GM18526 (cell line): Measurements from ENCODE around the gene ARHGAP24.

Source experiments
- POLR2A ChIP-seq: IDR thresholded peaks from 3 replicates; pipeline ENCODE4 v1.6.1; 2011; ENCODE audit not compliant: insufficient read length; ENCODE audit errors: extremely low read depth

ARHGAP24 gene

DNA sequence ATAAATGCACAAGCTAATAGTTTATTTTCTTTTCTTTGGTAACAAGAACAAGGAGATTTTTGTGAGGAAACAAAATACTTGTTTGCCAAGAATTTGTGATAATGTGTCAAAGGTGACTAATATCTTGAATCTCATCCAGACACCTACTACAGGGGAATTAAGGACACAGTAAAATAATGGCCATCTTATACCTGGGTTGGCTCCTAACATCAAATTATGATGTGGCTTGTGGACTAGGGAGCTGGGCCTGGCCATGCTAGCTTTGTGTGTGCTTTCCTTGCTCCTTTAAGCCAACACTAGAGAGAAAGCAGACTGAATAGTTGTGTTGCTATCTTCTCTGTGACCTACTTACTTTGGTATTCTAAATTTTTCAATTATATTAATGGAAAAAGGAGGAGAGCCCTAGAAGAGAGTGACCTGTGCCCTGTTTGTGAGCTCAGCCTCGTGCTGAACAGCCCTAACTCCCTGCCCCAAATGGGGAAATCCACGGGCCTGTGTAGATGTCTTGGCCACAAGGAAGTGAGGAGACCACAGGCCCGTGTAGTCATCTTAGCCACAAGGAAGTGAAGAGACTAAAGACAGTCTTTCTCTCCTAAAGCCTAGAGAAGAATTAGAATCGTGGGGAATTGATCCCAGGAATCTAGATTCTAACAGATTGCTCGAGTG is 23.3 kb downstream of the ARHGAP24 start:
- no peak for TF ChIP-seq POLR2A

DNA sequence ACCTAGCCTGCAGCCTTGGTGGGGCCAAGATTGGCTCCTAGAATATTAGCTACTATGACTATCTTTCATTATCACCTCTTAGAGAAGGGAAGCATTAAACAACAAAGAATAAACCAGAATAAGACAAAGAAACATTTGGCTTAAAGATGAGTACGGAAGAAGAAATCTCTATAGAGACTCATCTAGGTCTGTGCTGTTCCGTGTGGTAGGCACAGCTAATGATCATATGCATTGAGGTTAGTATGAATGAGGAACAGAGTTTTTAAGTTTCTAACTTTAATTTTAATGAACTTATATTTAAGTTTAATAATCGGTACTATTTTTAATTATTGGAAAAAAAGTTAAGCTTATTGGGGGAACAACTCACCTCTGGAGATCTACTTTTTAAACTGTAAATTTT is 24.6 kb downstream of the ARHGAP24 start:
- no peak for TF ChIP-seq POLR2A

DNA sequence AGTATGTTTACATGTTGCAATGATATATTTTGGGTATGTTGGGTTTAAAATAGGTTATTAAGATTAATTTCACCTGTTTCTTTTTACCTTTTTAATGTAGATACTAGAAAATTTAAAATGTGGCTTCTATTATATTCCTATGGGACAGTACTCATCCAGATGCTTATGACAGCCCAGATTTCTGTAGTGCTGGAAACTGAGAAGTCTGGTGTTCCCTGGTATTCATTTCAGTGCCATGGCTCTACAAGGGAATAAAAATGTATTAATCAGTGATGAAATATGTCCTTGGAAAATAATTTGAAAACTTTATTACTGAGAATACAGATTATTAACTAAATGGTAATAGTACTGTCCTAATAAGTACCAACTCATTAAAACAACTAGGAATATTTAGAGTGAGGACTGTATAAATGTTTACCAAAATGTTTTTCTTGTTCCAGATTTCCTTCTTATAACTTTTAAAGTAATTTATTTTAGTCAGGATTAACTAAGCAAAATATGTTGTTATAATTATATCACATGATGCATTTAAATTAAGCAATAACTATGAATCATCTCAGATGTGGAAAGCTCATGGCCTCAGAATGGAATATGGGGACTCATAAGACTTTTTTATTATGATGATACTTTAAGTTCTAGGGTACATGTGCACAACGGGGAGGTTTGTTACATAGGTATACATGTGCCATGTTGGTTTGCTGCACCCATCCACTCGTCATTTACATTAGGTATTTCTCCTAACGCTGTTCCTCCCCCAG is 25.3 kb downstream of the ARHGAP24 start:
- TF ChIP-seq POLR2A, result no peak

DNA sequence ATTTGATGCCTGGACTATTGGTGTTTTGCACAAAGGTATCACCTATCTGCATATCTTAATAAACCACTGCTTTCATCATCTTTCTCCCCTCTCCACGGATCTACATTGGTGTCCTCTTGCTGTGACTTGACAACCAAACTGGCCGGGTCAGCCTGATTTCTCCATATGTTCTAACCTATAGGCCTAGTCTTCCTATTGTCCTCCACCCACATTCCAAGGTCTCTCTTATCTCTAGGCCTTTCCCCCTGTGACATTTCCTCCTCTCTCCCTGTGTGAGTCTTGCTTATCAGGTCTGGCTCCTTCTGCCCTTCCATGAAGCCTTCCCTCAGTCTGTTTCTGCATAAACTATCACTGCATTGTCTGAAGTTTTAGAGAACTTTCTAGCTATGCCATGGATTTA is 33.7 kb downstream of the ARHGAP24 start:
- TF ChIP-seq POLR2A, result no peak

DNA sequence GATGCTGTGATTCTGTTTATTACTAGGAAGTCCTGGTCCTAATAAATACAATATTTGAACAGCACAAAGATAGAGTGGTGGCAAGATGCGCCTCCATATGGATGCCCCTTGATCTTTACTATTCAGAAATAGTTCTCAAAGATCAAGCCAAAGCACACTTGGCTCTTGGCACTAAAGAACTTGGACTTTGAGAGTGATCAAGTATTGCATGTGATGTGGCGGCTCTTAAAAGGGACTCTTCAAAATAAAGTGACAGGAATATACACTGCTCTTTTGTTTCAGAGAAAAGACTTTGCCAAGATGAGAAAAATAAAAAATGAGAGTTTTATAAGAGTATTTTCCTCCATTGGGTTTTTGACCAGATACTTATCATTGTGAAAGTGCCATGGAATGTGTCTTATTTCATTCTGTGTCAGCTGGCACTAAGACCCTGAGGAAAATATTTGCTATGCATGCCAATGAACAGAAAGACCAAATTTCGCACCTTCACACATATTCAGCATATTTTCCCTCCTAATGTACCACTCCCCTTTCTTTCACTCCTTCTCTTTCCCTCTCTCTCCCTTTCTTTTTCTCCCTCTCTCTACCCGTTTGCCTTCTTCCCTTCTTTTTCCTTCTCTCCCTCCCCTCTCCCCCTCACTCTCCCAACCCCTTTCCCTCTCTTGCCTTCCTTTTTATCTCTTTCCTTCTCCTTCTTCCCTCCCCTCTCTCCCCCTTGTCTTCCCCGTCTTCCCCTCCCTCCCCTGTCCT is 35.1 kb downstream of the ARHGAP24 start:
- TF ChIP-seq POLR2A, result no peak

DNA sequence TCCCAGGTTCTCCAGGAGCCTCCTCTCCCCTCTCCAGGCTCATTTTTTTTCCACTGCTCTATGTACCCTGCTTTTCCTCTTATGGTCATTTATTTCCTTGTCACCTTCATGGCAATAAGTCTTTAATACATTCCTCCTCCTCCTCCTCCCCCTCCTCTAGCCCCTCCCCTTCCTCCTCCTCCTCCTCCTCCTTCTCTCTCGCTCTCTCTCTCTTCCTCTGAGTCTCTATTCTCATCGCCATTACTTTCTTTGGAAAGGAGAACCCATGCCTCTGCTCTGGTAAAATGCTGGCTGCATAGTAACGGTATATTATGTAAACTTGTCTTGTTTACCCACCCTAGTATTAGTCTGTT is 35.7 kb downstream of the ARHGAP24 start:
- TF ChIP-seq POLR2A, result no peak

DNA sequence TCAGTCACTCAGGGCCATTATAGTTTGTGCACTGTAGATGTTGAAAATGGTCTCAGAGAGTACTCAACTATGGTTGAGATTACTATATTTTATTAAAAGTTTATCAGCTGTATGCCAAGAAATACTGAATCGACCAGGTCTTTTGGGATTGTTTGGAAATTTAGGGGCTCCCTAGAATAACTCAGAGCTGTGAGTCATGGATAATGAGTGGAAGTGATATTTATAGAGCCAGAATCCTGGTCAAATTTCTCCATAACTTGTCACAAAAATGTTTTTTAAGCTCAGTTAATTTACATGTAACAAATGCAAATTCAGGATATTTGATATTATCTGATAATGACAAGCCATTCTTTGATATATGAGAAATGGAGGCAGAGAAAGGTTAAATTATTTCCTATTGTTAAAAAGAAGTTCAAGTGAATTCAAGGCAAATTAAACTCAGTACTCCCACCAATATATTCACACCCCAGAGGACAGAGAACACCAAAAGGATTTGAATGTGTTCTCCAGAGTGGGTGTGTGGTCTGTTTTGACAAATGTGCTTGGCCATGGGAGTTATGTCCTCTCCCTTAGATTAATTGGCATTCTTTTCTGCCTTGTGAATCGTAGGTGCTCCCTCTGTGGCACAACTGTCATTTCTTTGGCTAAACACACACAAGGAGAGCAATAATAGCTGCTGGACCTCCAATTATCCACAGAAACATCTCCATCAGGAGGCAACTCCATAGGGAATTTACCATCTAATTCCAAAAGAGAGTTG is 37.7 kb downstream of the ARHGAP24 start:
- no peak for TF ChIP-seq POLR2A

DNA sequence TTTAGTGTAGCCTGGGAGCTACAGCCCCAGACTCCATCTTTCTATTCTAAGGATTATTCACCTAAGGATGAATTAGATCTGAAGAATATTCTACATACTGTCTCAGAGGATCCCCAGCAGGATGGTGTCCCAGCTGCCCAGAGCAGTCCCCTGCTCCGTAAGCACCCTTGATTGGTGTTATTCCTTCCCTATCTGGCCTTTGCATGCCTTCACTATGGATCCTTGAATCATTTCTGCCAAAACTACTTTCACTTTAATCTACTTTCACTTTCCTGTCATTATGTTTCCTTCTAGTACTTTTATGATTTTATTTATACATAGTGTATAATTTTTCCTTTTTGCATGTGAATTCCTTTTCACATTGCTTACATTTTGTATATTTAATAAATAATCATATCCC is 39.2 kb downstream of the ARHGAP24 start:
- no peak for TF ChIP-seq POLR2A

DNA sequence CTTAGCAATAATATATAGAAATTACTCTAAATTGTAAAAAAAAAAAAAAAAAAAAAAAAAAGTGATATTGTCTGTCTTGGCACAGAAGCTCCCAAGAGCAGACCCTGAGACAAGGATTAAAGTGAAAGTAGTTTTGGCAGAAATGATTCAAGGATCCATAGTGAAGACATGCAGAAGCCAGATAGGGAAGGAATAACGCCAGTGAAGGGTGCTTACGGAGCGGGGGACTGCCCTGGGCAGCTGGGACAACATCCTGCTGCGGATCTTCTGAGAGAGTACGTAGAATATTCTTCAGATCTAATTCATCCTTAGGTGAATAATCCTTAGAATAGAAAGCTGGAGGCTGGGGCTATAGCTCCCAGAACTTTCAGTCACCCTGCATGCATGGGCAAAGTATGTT is 39.8 kb downstream of the ARHGAP24 start:
- TF ChIP-seq POLR2A, result no peak

DNA sequence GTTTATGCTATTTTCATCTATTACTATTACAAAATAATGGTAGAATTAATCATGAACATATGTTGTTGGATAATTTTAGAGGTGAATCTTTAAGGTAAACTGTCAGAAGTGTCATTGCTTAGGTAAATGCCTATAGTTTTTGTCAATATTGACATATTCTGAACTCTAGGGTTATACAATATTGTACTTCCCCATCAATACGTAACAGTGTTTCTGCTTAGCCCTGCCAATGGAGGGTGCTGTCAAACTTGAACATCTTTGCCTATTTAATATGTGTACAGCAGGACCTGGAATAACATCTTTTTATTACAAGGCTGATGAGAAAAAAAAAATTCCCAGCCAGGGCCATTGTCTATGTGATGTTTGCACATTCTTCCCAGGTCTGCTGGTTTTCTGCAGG is 40.8 kb downstream of the ARHGAP24 start:
- TF ChIP-seq POLR2A, result no peak

DNA sequence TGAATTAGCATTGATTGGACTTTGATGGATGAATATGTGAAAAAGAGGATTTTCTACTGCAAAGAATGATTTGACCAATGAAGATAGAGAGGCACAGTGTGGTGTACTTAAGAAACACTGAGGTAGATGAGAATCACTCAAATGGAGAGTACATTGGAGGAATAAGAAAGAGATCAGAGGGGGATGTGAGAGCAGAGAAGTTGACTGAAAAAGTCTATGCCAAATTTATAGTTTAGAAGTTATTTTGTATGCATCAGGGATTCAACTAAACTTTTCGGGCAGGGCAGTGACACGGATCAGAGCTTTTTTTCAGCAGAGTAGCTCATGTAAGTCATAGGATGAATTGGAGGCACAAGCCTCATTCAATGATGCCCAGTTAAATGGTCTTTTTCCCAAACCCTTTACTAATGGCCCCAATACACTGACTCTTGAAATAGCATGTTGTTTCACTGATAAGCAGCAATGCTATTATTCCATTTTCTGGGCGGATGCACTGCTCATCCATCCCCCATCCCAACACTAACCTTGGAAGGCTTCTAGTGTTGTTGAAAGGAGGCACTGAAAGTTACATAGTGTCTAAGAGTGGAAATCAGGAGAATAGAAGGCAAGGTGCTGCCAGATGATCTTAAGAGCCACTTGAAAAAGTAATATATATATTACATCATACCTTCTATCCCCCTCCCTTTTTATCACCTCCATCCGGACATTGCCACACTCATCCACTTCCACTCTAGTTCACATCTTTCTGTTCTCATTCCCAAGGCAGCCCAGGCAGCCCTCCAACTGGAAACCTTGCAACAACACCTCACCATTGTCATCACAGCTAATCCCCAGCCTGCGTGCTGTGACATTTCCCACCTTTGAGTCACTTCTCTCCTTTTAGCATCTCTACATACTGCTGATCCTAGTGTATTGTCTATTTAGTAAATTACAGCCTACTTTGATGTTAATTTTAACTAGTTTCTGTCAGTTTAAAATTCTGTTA is 46.1 kb downstream of the ARHGAP24 start:
- no peak for TF ChIP-seq POLR2A

DNA sequence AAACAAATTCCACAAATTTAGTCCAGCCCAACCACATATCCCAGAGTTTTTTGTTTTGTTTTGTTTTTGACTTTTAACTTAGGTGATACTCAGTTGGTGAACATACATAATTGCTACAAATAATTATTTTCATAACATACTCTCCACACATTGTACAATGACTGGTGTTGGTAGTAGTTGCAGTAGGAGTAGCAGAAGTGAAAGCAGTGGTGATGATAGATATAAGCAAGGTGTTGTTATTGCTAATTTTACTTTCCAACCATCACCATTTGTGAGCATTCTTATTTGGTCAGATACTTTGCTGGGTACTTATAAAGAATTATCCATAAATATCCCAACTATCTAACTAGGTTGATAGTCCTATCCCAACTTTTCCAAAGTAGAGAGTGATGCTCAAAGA is 47.3 kb downstream of the ARHGAP24 start:
- no peak for TF ChIP-seq POLR2A

DNA sequence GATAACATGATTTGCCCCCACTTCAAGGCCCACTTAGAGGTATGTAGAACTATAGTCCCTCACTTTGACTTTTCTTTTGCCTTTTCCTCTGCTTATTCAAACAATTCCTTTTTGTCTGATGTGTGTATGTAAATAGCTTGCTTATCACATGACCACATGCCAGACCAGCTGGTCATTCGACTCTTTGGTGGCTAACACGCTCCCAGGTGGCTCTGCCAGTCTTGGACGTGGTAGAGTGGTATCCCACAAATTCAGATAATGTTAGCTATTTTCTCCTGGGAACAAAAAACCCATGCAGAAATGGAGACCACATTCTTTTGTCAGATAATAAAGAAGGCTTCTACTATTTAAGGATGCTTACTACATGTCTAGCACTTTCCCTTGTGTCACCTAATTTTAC is 47.9 kb downstream of the ARHGAP24 start:
- TF ChIP-seq POLR2A, result no peak

DNA sequence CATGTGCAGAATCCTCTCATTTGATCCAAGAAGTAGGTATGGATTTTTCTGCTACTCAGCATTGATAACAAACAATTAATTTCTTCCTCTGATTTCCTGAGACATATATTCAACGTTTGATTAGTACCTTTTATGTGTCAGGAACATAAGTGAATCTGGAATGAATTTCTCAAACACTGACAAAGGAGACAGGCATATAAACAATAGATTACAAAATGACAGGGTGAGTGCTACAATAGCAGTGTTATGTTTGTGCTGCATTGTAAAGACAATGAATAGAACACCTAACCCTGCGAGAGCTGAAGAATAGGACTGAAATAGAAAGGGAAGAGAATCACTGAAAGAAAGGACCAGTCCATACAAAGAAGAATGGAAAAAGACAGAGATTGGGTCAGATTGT is 52.9 kb downstream of the ARHGAP24 start:
- TF ChIP-seq POLR2A, result no peak

DNA sequence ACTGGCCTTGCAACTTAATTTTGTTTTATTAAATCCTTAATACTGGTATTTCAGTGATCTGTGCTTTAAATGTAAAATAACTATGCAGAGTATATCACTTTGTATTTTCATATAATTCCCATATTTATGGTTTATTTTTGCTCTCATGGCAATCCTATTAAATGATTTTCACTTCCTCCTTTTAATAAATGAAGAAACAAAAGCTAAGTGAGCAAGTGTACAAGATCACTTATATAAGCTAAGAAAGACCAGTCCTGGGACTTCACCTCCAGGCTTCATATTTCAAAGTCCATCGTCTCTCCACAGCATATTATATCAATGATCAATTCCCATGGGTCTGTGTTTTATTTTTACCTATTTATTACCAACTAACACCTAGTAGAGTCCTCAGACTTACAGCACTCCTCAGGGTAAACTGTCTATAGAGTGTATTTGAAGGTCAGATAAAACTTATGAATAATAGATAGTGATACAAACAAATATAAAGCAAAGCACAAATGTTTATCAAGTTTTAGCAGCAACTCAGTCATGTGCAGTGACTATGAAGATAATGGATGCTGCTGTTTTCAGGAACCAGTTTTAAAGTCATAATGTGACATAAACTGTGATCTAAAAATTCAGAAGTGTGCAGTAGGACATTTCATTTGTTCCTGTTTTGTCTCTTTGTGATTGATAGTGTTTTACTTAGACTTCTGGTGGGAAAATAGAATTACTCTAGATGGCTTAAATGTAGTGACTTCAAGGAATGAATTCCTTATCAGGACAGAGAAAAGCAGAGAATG is 56.8 kb downstream of the ARHGAP24 start:
- no peak for TF ChIP-seq POLR2A
